Right kidney (tissue), 1 donor: ENCODE results near the gene ZBTB42.

Source experiments
- DNase-seq: peaks from one replicate; pipeline ENCODE4 v3.0.0-alpha.2; 2016

ZBTB42 gene

GRCh38 chr14:104768437-104769323, 32.2 kb upstream of the ZBTB42 start:
- peak; percentile 67 for DNase-seq

GRCh38 chr14:104769324-104770071, 31.4 kb upstream of the ZBTB42 start:
- DNase-seq: no peak

- no peak for DNase-seq
Observed at GRCh38 chr14:104770072-104770579, 30.8 kb upstream of the ZBTB42 start.

DNA sequence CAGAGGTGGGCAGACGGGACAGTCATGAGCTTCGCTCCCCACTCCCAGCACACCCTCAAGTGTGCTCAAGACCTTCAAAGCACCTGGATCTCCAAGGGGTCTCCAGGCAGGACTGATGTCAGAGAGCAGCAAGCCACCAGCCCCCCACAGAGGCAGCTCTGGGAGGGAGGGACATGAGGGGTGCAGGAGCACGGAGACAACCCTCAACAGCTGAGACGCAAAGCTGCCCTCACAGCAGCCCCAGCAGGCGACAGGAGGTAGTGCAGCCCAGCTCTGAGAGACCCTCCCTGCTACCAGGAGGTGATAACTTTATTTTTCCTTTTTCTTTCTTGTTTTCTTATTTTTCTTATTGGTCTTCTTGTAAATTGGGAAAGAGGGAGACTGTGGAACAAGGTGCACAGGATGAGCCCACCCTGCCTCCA, 30.0 kb upstream of the ZBTB42 start:
- no peak for DNase-seq

DNA sequence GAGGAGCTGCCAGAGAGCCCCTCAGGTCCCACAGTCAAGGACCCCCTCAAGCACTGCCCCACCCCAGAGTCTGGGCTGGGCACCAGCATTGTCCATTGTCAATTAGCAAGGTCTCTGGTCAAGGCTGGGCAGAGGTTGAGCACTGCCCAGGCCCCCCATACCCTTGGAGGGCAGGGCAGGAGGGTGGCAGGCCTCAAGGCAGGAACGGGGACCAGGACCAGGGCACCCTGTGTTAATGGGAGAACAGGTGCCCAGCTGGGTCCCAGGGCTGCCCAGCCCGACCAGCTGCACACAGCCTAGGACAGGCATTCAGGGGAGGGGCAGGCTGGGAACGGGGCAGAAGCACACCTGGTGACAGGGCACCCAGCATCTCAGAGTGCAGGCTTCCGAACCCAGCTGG, 29.5 kb upstream of the ZBTB42 start:
- DNase-seq: no peak

DNA sequence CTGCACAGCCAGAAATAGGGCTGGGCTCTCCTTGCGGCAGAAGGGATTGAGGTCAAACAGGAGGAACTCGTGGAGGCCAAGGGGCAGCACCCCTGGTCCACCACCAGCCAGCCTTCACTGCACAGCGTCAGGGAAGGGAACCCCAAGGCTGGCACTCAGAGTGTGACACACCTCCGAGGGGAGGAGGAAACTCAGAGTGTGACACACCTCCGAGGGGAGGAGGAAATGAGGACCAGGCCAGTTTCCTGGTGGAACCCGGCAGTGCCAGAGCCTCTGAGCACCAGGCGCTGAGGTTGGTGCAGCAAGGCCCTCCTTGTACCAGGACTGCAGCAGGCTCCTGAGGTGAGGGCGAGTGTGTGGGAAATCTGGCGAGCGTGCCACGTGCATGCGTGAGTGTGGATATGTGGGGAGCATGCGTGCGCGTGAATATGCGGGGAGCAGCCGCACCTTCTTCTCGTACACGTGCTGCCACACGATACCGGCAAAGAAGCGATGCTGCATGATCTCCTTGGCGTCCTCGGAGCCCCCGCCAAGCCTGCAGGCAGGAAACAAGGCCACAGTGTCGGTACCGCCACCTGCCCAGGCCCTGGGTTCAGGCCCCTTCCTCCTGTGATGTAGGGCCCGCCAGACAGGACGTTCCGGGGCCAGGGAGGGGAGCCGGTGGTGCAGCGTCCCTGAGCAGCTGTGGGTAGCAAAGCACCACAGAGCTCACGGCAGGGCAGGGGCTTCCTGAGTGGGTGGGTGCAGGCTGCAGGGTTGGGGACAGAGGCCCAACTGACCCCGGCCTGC, 28.8 kb upstream of the ZBTB42 start:
- no peak for DNase-seq

- DNase-seq: no peak
Observed at GRCh38 chr14:104772707-104773504, 28.0 kb upstream of the ZBTB42 start.

DNA sequence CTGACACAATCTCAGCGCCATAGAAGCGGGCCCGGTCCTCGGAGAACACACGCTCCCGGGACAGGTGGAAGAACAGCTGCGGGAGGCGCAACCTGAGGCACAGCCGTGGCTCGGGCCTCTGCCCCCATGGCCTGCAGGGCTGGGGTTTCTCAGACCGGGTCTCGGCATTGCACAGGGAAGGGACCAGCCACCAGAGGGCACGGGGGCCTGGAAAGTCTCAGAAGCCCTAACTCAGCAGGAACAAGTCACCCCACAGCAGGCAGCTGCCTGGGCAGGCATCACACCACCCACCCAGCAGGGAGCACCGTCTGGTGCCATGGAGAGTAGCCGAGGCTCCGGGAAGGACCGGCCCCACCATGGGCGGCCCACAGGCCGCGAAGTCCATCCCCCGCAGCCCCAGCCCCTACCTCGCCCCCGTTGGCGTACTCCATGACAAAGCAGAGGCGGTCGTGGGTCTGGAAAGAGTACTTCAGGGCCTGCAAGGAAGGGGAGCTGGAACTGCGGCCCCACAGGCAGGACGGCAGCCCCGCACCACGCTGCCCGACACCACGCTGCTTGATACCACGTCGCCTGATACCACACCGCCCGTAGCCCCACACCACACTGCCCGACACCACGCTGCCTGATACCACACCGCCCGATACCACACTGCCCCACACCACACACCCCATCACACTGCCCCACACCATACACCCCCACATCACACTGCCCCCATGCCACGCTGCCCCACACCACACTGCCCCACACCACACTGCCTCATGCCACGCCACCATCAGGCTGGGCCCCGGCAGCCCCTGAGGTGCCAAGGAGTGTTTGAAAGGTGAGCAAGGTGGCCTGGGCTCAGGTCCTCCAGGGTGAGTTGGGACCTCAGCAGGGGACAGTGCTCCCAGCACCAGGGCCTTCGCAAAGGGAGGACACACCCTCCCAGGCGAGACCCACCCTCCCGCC, 27.1 kb upstream of the ZBTB42 start:
- DNase-seq: no peak

DNA sequence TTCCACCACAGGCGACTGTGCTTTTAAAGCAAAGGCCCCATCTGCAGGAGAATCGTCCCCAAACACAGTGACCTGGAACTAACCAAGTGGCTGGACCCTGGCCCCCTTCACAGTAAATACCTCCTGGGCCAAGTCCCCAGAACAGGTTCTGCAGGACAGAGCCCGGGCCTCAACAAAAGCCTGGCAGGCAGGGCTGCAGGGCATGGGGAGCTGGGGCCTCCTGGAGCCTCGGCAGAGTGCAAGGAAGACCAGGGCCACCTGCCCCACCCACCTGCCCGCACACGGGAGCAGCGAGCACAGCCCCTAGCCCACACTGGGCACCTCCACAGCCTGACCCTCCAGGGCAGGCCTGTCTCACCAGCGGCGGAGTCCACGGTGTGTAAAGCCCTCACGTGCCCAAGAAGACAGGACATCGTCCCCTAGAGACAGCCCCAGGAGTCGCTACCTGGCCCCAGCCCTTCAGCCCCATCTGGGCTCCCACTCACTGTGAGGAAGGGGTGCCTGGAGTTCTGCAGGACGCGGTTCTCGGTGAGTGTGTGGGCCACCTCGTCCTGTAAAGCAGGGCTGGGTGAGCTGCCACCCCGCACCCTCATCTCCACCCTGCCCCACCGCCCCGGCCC, 26.3 kb upstream of the ZBTB42 start:
- no peak for DNase-seq

- DNase-seq: no peak
Observed at GRCh38 chr14:104775073-104775489, 25.8 kb upstream of the ZBTB42 start.

DNA sequence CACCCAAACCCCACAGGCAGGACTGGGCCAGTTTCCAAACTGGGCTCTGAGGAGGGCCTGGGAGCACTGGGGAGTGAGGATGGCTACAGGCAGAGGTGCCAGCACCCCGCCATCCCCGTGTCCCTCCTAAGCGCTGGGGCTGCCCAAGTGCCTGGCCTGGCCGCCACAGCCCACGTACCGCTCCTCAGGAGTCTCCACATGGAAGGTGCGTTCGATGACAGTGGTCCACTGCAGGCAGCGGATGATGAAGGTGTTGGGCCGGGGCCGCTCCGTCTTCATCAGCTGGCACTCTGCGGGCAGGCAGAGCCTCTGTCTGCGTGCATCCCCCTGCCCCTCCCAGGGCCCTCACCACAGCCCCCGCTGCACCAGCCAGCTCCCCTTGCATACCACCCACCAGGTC, 24.4 kb upstream of the ZBTB42 start:
- DNase-seq: no peak

GRCh38 chr14:104776961-104777807, 23.7 kb upstream of the ZBTB42 start:
- DNase-seq: no peak

DNA sequence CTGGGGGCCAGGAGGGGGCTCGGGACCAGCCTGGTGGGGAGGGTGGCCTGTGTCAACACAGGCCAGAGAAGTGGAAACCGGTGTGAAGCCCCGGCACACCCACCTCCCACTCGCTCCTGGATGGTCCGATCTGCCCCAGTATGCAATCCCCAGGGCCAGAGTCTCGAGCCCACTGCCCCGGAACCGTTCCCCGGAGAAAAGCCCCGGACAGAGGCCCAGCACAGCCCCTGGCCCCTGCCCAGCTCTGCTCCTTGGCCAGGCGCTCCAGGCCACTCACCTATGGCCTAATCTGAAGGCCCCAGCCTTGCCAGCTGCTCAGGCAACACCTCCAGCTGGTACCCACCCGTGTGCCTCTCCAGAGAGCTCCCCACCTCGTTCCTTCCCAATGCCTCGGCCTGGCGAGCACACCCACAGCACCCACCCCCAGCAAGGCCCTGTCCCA, 23.1 kb upstream of the ZBTB42 start:
- DNase-seq: no peak

- DNase-seq: no peak
Observed at GRCh38 chr14:104778694-104779331, 22.1 kb upstream of the ZBTB42 start.

GRCh38 chr14:104779776-104780512, 21.0 kb upstream of the ZBTB42 start:
- DNase-seq: no peak

DNA sequence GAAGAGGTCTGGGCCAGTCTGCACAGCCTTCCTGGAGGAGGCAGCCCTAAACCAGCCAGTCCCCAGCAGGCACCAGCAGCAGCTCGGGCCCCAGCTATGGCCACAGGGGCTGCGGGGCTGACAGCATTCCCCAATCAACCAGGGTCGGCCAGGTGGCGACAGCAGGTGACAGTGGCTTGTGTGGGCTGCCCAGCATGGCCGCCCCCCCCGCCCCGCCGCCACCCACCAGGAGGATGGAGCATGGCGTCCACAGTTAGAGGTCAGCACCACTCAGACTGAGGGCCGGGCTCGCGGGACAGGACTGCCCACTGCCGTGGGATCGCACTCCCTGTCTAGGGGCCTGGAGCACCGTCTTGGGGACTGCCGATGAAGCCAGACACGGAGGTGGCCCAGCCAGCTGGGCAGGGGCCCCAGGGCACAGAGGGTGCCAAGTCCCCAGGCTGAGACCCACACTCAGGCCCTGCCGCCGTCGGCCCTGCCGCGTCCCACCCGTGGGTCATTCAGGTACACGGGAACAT, 20.3 kb upstream of the ZBTB42 start:
- no peak for DNase-seq
